ENCODE data around the gene TPT1.

DNA sequence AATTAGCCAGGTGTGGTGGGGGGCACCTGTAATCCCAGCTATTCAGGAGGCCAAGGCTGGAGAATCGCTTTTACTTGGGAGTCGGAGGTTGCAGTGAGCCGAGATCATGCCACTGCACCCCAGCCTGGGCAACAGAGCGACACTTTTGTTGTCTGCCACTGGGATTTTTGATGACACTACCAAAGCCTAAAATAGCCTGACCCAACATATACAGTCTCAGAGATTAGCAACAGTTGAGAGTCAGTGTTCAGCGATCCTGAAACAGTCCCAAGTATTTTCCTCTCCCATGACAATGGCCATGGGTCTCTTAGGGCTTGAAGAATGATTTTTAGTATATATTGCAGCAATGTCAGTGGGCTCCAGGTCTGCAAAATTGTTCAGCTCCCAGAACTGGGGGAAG is 44.3 kb upstream of the TPT1 start:
- TF ChIP-seq, protein P1, sequence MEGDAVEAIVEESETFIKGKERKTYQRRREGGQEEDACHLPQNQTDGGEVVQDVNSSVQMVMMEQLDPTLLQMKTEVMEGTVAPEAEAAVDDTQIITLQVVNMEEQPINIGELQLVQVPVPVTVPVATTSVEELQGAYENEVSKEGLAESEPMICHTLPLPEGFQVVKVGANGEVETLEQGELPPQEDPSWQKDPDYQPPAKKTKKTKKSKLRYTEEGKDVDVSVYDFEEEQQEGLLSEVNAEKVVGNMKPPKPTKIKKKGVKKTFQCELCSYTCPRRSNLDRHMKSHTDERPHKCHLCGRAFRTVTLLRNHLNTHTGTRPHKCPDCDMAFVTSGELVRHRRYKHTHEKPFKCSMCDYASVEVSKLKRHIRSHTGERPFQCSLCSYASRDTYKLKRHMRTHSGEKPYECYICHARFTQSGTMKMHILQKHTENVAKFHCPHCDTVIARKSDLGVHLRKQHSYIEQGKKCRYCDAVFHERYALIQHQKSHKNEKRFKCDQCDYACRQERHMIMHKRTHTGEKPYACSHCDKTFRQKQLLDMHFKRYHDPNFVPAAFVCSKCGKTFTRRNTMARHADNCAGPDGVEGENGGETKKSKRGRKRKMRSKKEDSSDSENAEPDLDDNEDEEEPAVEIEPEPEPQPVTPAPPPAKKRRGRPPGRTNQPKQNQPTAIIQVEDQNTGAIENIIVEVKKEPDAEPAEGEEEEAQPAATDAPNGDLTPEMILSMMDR (IDR thresholded peaks at IDR 0.05; ENCODE audit: poor library complexity): no peak
- TF ChIP-seq EZH2 (IDR thresholded peaks at IDR 0.05; ENCODE audit: borderline replicate concordance): no peak
